Esophagus muscularis mucosa (tissue), 4 donors: ENCODE measurements around the gene NACA. TPM values are rescaled to one million over a fixed set of nuclear protein-coding genes. Genes with fewer than 3 reads are reported as not detected.

Experiments
- DNase-seq: peaks from one replicate; pipeline ENCODE4 v3.0.0-alpha.2; 2017; ENCODE audit errors: extremely low spot score
- H3K27ac ChIP-seq, 4 donors: fragments of 200-600 bp; sonication (generic); replicated peaks in 1 of 4; 1 replicate in 3 of 4; 2 replicates in 1 of 4; pipeline ENCODE4 v1.5.1; 2016 to 2019; ENCODE audit warnings: mild to moderate bottlenecking in 1 of 4
- H3K27me3 ChIP-seq, 4 donors: fragments of 200-600 bp; sonication (generic); one replicate each; pipeline versions ENCODE4 v1.5.1 to v1.6.0; 2016 to 2019
- H3K36me3 ChIP-seq, 4 donors: fragments of 200-600 bp; sonication (generic); one replicate each; pipeline ENCODE4 v1.5.1; 2016 to 2019
- H3K4me1 ChIP-seq, 4 donors: fragments of 200-600 bp; sonication (generic); one replicate each; pipeline ENCODE4 v1.5.1; 2016 to 2019
- H3K4me3 ChIP-seq, 4 donors: fragments of 200-600 bp; sonication (generic); 1 replicate in 2 of 4; 2 replicates in 2 of 4; pipeline ENCODE4 v1.5.1; 2016 to 2019; ENCODE audit warnings: mild to moderate bottlenecking in 4 of 4, moderate library complexity in 1 of 4
- H3K9me3 ChIP-seq, 4 donors: fragments of 200-600 bp; sonication (generic); 1 replicate in 3 of 4; 2 replicates in 1 of 4; pipeline ENCODE4 v1.5.1; 2016 to 2019
- CTCF ChIP-seq, 3 experiments: fragments of 200-600 bp in 2 of 3; fragments of 450-650 bp in 1 of 3; sonication (generic) in 2 of 3; IDR thresholded peaks; one replicate each; pipeline ENCODE4 v1.5.1; 2017 to 2019; ENCODE audit warnings: antibody characterized with exemption in 3 of 3, mild to moderate bottlenecking in 2 of 3, moderate library complexity in 1 of 3
- EP300 ChIP-seq: sonication (generic); formaldehyde crosslinking; IDR thresholded peaks from one replicate; pipeline ENCODE4 v1.6.1; 2017; ENCODE audit warnings: antibody characterized with exemption
- POLR2A ChIP-seq: fragments of 450-650 bp; IDR thresholded peaks from one replicate; pipeline ENCODE4 v1.6.1; 2017; ENCODE audit warnings: antibody characterized with exemption, moderate library complexity, mild to moderate bottlenecking, low read depth
- POLR2AphosphoS5 ChIP-seq, 2 donors: sonication (generic); formaldehyde crosslinking; IDR thresholded peaks; one replicate each; pipeline ENCODE4 v1.6.1; 2017; ENCODE audit warnings: antibody characterized with exemption in 2 of 2
- WGBS: methylation state at CpG from one replicate; pipeline ENCODE4 v1.1.5; 2018; 5-methylcytosine and 5-hydroxymethylcytosine counted together
- intact Hi-C: fragments of 100-400 bp; cut with DNase I; formaldehyde crosslinking; loops from one replicate; pipeline ENCODE4 v1.15.1; 2023
- small RNA-seq, 3 donors: library from RNA; depleted of rRNA; stranded (forward); fragments of <200 nt; gene quantifications; one replicate each; pipeline ENCODE3, GENCODE V24; 2016
- total RNA-seq, 4 donors: library from RNA; depleted of rRNA; stranded (reverse); fragments of >200 nt; gene quantifications; one replicate each; pipeline versions ENCODE4 v1.1.0 to v1.2.1, GENCODE V29; 2016

The NACA gene
- total RNA-seq, 4 donors from 2014 or later: 913 to 1,477 (median 1,221) TPM

- intact Hi-C loops: no loop called here
- 92% methylated on average over 2 of the region's 2 CpGs for WGBS
- Histone ChIP-seq H3K36me3 (peaks cover 39 to 95% (median 83%) of the 10 kb centered on the region in 4 donors), H3K27ac (no peak overlapping the region), H3K4me1 (peaks cover 11 to 39% (median 23%) of the 10 kb centered on the region in 4 donors), H3K9me3 (no peaks in the 10 kb centered on the region), H3K4me3 (no peak overlapping the region), H3K27me3 (no peaks in the 10 kb centered on the region)
- no peak for DNase-seq
- TF ChIP-seq EP300 (no peak), POLR2AphosphoS5 (IDR thresholded peaks at IDR 0.05) (no peak), POLR2A (no peak), CTCF (IDR thresholded peaks at IDR 0.05) (no peak)
Measured at GRCh38 chr12:56668197-56668457, 57.0 kb downstream of the NACA start.

Small RNA genes within 50 kb of the gene (small RNA-seq; reads per million reads assigned to genes)
- 0 reads per million in 3 donors for gene RN7SL809P

Other genes starting within 250 kb of the NACA start
- gene GLS2, start 237.1 kb downstream of the NACA start, total RNA-seq: 1 to 10 TPM in 1 of 4 donors, under 1 TPM in 2, not detected in 1; 0.97 to 1.0 (median 0.99) TPM
- gene RBMS2, start 203.5 kb downstream of the NACA start, total RNA-seq: 10 to 100 TPM; 31.6 to 49.4 (median 40.4) TPM
- 10 to 100 TPM; 45.4 to 65.6 (median 61.5) TPM for gene BAZ2A, start 95.0 kb downstream of the NACA start, total RNA-seq
- gene ATP5F1B, start 79.3 kb downstream of the NACA start, total RNA-seq: 100 to 1,000 TPM; 383 to 465 (median 424) TPM
- gene PTGES3, start 37.0 kb downstream of the NACA start, total RNA-seq: 100 to 1,000 TPM in 1 of 4 donors, 10 to 100 TPM in 3; 86.8 to 118 (median 92.0) TPM
- 1 to 10 TPM; 2.2 to 4.2 (median 3.2) TPM for gene PRIM1, start 27.0 kb upstream of the NACA start, total RNA-seq
- gene HSD17B6, start 38.0 kb upstream of the NACA start, total RNA-seq: 1 to 10 TPM in 2 of 4 donors, under 1 TPM in 2; 0.58 to 1.8 (median 1.00) TPM
- gene SDR9C7, start 209.1 kb upstream of the NACA start, total RNA-seq: under 1 TPM in 2 of 4 donors, not detected in 2; 0.40 to 0.42 TPM
- gene RDH16, start 232.3 kb upstream of the NACA start, total RNA-seq: under 1 TPM in 3 of 4 donors, not detected in 1; 0.17 to 0.69 (median 0.42) TPM